HG03521 (cell line): ENCODE data around the gene ADAMTS4.

Source experiments
- ATAC-seq: cut with Tn5 transposase; IDR thresholded peaks from one replicate; pipeline ENCODE4 v1.9.1; 2021; ENCODE audit warnings: mild to moderate bottlenecking, moderate library complexity; ENCODE audit not compliant: unreplicated experiment

Gene ADAMTS4

GRCh38 chr1:161158316-161159010 is 40.4 kb downstream of the ADAMTS4 start:
- ATAC-seq = no peak

GRCh38 chr1:161157867-161158266 is 41.0 kb downstream of the ADAMTS4 start:
- no peak for ATAC-seq

GRCh38 chr1:161153682-161154337 is 45.0 kb downstream of the ADAMTS4 start, which contains the start of gene UFC1:
Gene UFC1, plus strand, starts transcription at chr1:161153978. Its CDS starts 20 bp downstream, at chr1:161153998.
- peak; percentile 82 for ATAC-seq

- ATAC-seq = no peak
Measured at GRCh38 chr1:161153176-161153575, 45.7 kb downstream of the ADAMTS4 start.

- ATAC-seq = no peak
Measured at GRCh38 chr1:161145832-161146231, 53.0 kb downstream of the ADAMTS4 start.

GRCh38 chr1:161140755-161141400 is 58.0 kb downstream of the ADAMTS4 start:
- ATAC-seq = no peak

- ATAC-seq = no peak
Measured at GRCh38 chr1:161139766-161140165, 59.1 kb downstream of the ADAMTS4 start.

GRCh38 chr1:161138431-161138830 is 60.4 kb downstream of the ADAMTS4 start:
- no peak for ATAC-seq

GRCh38 chr1:161137881-161138280 is 61.0 kb downstream of the ADAMTS4 start:
- no peak for ATAC-seq
